ENCODE results near the gene CAPZB.

CAPZB gene

GRCh38 chr1:19467199-19468187 is 17.8 kb downstream of the CAPZB start:
- no peaks in the 10 kb centered on the region for H3K27me3 Mint-ChIP-seq

DNA sequence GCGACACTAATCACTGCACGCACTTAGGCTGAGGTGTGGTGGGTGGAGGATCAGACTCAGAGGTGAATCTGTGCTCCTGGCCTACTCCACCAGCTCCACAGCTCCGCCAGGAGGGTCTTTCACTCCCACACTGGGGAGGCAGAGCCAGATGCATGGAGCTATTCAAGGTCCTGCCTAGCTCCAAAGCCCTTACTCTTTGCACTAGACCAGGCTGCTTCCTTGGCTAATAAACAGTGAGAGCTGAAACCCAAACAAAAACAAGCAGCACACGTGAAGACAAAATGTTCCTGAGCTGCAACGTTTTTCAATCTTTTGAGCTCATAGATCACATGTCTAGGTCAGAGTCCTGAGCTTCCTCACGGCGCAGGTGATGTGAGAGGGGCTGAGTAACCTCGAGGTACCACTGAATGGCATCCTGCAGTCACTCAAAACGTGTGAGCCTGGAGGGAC is 19.2 kb downstream of the CAPZB start:
- H3K4me3 Mint-ChIP-seq: peak overlapping the region; percentile 53
- peaks cover 2% of the 10 kb centered on the region for H3K36me3 Mint-ChIP-seq

More at GRCh38 chr1:19467199-19468187, 17.8 kb downstream of the CAPZB start:
- H3K4me3 Mint-ChIP-seq: peak overlapping the region; percentile 74
- H3K4me1 Mint-ChIP-seq (ENCODE audit: low read depth): peaks cover 95% of the 10 kb centered on the region
- peaks cover 2% of the 10 kb centered on the region for H3K36me3 Mint-ChIP-seq
- peak overlapping the region; percentile 89 for H3K27ac Mint-ChIP-seq
- H3K9me3 Mint-ChIP-seq (ENCODE audit: low read depth): no peaks in the 10 kb centered on the region

GRCh38 chr1:19465650-19466049 is 19.7 kb downstream of the CAPZB start:
- no peaks in the 10 kb centered on the region for H3K9me3 Mint-ChIP-seq (ENCODE audit: low read depth)
- H3K36me3 Mint-ChIP-seq: peaks cover 2% of the 10 kb centered on the region
- H3K4me3 Mint-ChIP-seq: no peak overlapping the region
- peak overlapping the region; percentile 92 for H3K27ac Mint-ChIP-seq
- H3K27me3 Mint-ChIP-seq: no peaks in the 10 kb centered on the region
- H3K4me1 Mint-ChIP-seq (ENCODE audit: low read depth): peaks cover 93% of the 10 kb centered on the region

More for the DNA sequence above, 19.2 kb downstream of the CAPZB start:
- peak overlapping the region; percentile 92 for H3K27ac Mint-ChIP-seq
- H3K27me3 Mint-ChIP-seq: no peaks in the 10 kb centered on the region
- H3K4me1 Mint-ChIP-seq (ENCODE audit: low read depth): peaks cover 94% of the 10 kb centered on the region
- no peaks in the 10 kb centered on the region for H3K9me3 Mint-ChIP-seq (ENCODE audit: low read depth)

- peak overlapping the region; percentile 92 for H3K27ac Mint-ChIP-seq
Measured at GRCh38 chr1:19465123-19465522, 20.2 kb downstream of the CAPZB start.

GRCh38 chr1:19464696-19465095 is 20.6 kb downstream of the CAPZB start:
- Mint-ChIP-seq H3K36me3 (peaks cover 4% of the 10 kb centered on the region), H3K4me1 (ENCODE audit: low read depth) (peaks cover 90% of the 10 kb centered on the region), H3K27ac (peak overlapping the region; percentile 92), H3K27me3 (no peaks in the 10 kb centered on the region), H3K9me3 (ENCODE audit: low read depth) (no peaks in the 10 kb centered on the region), H3K4me3 (peak overlapping the region; percentile 44)

More at GRCh38 chr1:19465123-19465522, 20.2 kb downstream of the CAPZB start:
- Mint-ChIP-seq H3K9me3 (ENCODE audit: low read depth) (no peaks in the 10 kb centered on the region), H3K4me3 (peak overlapping the region; percentile 44), H3K4me1 (ENCODE audit: low read depth) (peaks cover 90% of the 10 kb centered on the region), H3K36me3 (peaks cover 2% of the 10 kb centered on the region), H3K27me3 (no peaks in the 10 kb centered on the region)

DNA sequence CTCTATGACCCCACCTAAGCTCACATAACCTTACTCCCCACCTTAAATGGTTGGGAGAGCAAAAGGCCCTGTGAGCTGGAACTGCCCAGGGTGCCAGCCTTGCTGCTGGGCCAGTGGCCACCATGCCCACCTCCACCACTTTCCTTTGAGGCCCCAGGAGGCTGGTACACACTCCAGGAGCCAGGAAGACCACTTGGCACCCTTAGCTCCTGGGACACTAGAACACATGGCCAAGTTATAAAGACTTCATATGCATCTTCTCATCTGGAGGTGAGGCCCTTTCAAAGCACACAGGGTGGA is 21.9 kb downstream of the CAPZB start:
- Mint-ChIP-seq H3K4me3 (peak overlapping the region; percentile 69), H3K27me3 (no peaks in the 10 kb centered on the region), H3K27ac (peak overlapping the region; percentile 90), H3K9me3 (ENCODE audit: low read depth) (no peaks in the 10 kb centered on the region), H3K36me3 (peaks cover 4% of the 10 kb centered on the region), H3K4me1 (ENCODE audit: low read depth) (peaks cover 90% of the 10 kb centered on the region)

- no peaks in the 10 kb centered on the region for H3K9me3 Mint-ChIP-seq (ENCODE audit: low read depth)
- peaks cover 4% of the 10 kb centered on the region for H3K36me3 Mint-ChIP-seq
- peak overlapping the region; percentile 69 for H3K4me3 Mint-ChIP-seq
- peaks cover 87% of the 10 kb centered on the region for H3K4me1 Mint-ChIP-seq (ENCODE audit: low read depth)
- H3K27ac Mint-ChIP-seq: peak overlapping the region; percentile 90
- no peaks in the 10 kb centered on the region for H3K27me3 Mint-ChIP-seq
Measured at GRCh38 chr1:19462781-19463503, 22.4 kb downstream of the CAPZB start.

- Mint-ChIP-seq H3K27ac (peak overlapping the region; percentile 87), H3K4me3 (no peak overlapping the region)
Measured at GRCh38 chr1:19461220-19461554, 24.2 kb downstream of the CAPZB start.

GRCh38 chr1:19460535-19461219 is 24.7 kb downstream of the CAPZB start:
- Mint-ChIP-seq H3K36me3 (peaks cover 8% of the 10 kb centered on the region), H3K27me3 (no peaks in the 10 kb centered on the region), H3K9me3 (ENCODE audit: low read depth) (no peaks in the 10 kb centered on the region), H3K27ac (peak overlapping the region; percentile 87), H3K4me3 (peak overlapping the region; percentile 75), H3K4me1 (ENCODE audit: low read depth) (peaks cover 89% of the 10 kb centered on the region)

More at GRCh38 chr1:19461220-19461554, 24.2 kb downstream of the CAPZB start:
- Mint-ChIP-seq H3K9me3 (ENCODE audit: low read depth) (no peaks in the 10 kb centered on the region), H3K36me3 (peaks cover 6% of the 10 kb centered on the region), H3K27me3 (no peaks in the 10 kb centered on the region), H3K4me1 (ENCODE audit: low read depth) (peaks cover 89% of the 10 kb centered on the region)

GRCh38 chr1:19458815-19459417 is 26.4 kb downstream of the CAPZB start:
- H3K4me1 Mint-ChIP-seq (ENCODE audit: low read depth): peaks cover 90% of the 10 kb centered on the region
- no peaks in the 10 kb centered on the region for H3K27me3 Mint-ChIP-seq
- H3K9me3 Mint-ChIP-seq (ENCODE audit: low read depth): no peaks in the 10 kb centered on the region
- peak overlapping the region; percentile 74 for H3K4me3 Mint-ChIP-seq
- peaks cover 6% of the 10 kb centered on the region for H3K36me3 Mint-ChIP-seq
- H3K27ac Mint-ChIP-seq: peak overlapping the region; percentile 86

DNA sequence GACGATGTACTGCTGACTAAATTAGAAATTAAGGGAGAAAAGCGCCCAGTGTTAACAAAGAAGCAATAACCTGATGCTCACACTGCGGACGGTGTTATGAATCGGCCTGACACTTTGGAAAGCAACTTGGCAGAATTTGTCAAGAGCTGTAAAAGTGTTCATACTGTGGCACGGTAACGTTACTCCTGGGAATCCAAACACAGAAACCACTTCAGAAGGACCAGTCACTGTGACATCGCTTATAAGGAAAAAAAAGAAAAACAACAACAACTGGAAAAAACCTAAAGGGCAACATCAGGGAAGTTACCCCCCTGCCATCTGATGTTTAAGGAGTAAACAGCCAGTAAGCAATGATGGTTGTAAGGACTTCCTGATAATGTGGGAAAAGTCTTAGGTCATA is 27.7 kb downstream of the CAPZB start:
- no peaks in the 10 kb centered on the region for H3K27me3 Mint-ChIP-seq
- H3K36me3 Mint-ChIP-seq: peaks cover 6% of the 10 kb centered on the region
- H3K9me3 Mint-ChIP-seq (ENCODE audit: low read depth): no peaks in the 10 kb centered on the region
- H3K27ac Mint-ChIP-seq: peak overlapping the region; percentile 89
- H3K4me1 Mint-ChIP-seq (ENCODE audit: low read depth): peaks cover 88% of the 10 kb centered on the region
- peak overlapping the region; percentile 20 for H3K4me3 Mint-ChIP-seq

GRCh38 chr1:19456968-19457441 is 28.3 kb downstream of the CAPZB start:
- no peaks in the 10 kb centered on the region for H3K9me3 Mint-ChIP-seq (ENCODE audit: low read depth)
- no peaks in the 10 kb centered on the region for H3K27me3 Mint-ChIP-seq
- H3K4me3 Mint-ChIP-seq: peak overlapping the region; percentile 20
- H3K36me3 Mint-ChIP-seq: peaks cover 6% of the 10 kb centered on the region
- H3K27ac Mint-ChIP-seq: peak overlapping the region; percentile 89
- peaks cover 90% of the 10 kb centered on the region for H3K4me1 Mint-ChIP-seq (ENCODE audit: low read depth)

GRCh38 chr1:19455353-19455752 is 30.0 kb downstream of the CAPZB start:
- Mint-ChIP-seq H3K4me3 (peak overlapping the region; percentile 11), H3K4me1 (ENCODE audit: low read depth) (peaks cover 88% of the 10 kb centered on the region), H3K9me3 (ENCODE audit: low read depth) (no peaks in the 10 kb centered on the region), H3K27ac (peak overlapping the region; percentile 89), H3K27me3 (no peaks in the 10 kb centered on the region), H3K36me3 (peaks cover 9% of the 10 kb centered on the region)

Data from activated naive CD8-positive, alpha-beta T cell (primary cell).